Activated CD8-positive, alpha-beta memory T cell treated with anti-CD3 and anti-CD28 coated beads, Interleukin-2, amount 50 U/mL, for 24 hours (primary cell): Measurements from ENCODE around the gene LY6G6F.

ENCODE experiments used
- DNase-seq: peaks from one replicate; pipeline ENCODE4 v3.0.0-alpha.2; 2020; ENCODE audit errors: extremely low read depth

LY6G6F gene

GRCh38 chr6:31739639-31740396, 33.2 kb downstream of the LY6G6F start, which contains the start of gene MSH5:
TSS of gene MSH5 (plus strand) at chr6:31740005. CDS start at chr6:31740467, 462 bp downstream.
- peak; percentile 94 for DNase-seq

- DNase-seq: no peak
Measured at GRCh38 chr6:31740397-31741223, 33.9 kb downstream of the LY6G6F start.

GRCh38 chr6:31741815-31742214, 35.1 kb downstream of the LY6G6F start:
- no peak for DNase-seq

GRCh38 chr6:31742894-31743293, 36.2 kb downstream of the LY6G6F start:
- DNase-seq: no peak

- no peak for DNase-seq
Measured at GRCh38 chr6:31744422-31744821, 37.8 kb downstream of the LY6G6F start.

- no peak for DNase-seq
Measured at GRCh38 chr6:31749301-31750036, 42.8 kb downstream of the LY6G6F start.

GRCh38 chr6:31750411-31751022, 43.9 kb downstream of the LY6G6F start:
- no peak for DNase-seq

GRCh38 chr6:31752739-31753319, 46.2 kb downstream of the LY6G6F start:
- DNase-seq: no peak

- DNase-seq: no peak
Measured at GRCh38 chr6:31758281-31758680, 51.6 kb downstream of the LY6G6F start.
